CD4-positive, alpha-beta T cell (primary cell): ENCODE results near the gene LPGAT1. TPM values are rescaled to one million over a fixed set of nuclear protein-coding genes. Genes with fewer than 3 reads are reported as not detected.

Source experiments
- ATAC-seq: fragments of 200-7000 bp; cut with Tn5 transposase; one replicate; pipeline ENCODE4 v1.10.0; 2022; ENCODE audit warnings: mild to moderate bottlenecking; ENCODE audit not compliant: poor library complexity
- CTCF ChIA-PET: fragments of 350-600 bp; sonication (Branson Sonifier 250); formaldehyde crosslinking; loops from one replicate; lab custom pipeline; 2021; ENCODE audit warnings: antibody characterized with exemption, inconsistent platforms; lab: Charles Lee
- POLR2A ChIA-PET: fragments of 350-600 bp; sonication (Branson Sonifier 250); formaldehyde crosslinking; loops from one replicate; lab custom pipeline; 2021; ENCODE audit warnings: antibody characterized with exemption, inconsistent platforms; lab: Charles Lee
- DNase-seq, 14 experiments: peaks; one replicate each; pipeline ENCODE4 v3.0.0-alpha.2; 2013 to 2020; ENCODE audit warnings: mixed read lengths in 2 of 14
- H3K27ac ChIP-seq, 2 donors: one replicate each; pipeline versions ENCODE4 v1.5.1 to v1.7.0; 2013; ENCODE audit warnings: low read length in 2 of 2, low read depth in 1 of 2, mild to moderate bottlenecking in 1 of 2
- H3K27me3 ChIP-seq, 2 experiments: 1 replicate in 1 of 2; 2 replicates in 1 of 2; pipeline versions ENCODE4 v1.6.1 to v1.7.0; 2013; ENCODE audit warnings: low read length in 2 of 2, control low read depth in 1 of 2, mild to moderate bottlenecking in 1 of 2, moderate library complexity in 1 of 2; ENCODE audit not compliant: insufficient read depth in 2 of 2, control insufficient read depth in 1 of 2
- H3K36me3 ChIP-seq: one replicate; pipeline ENCODE4 v1.6.1; 2013; ENCODE audit warnings: low read length, control low read depth; ENCODE audit not compliant: insufficient read depth
- H3K4me1 ChIP-seq: one replicate; pipeline ENCODE4 v1.6.1; 2013; ENCODE audit warnings: low read length, control low read depth; ENCODE audit not compliant: insufficient read depth
- H3K4me3 ChIP-seq: one replicate; pipeline ENCODE4 v1.5.1; 2013; ENCODE audit warnings: mild to moderate bottlenecking, low read length, moderate library complexity
- H3K9me3 ChIP-seq, 2 experiments: 1 replicate in 1 of 2; 2 replicates in 1 of 2; pipeline versions ENCODE4 v1.6.1 to v1.7.0; 2013; ENCODE audit warnings: low read length in 2 of 2, mild to moderate bottlenecking in 2 of 2, control low read depth in 1 of 2, moderate library complexity in 1 of 2; ENCODE audit not compliant: control insufficient read depth in 1 of 2, insufficient read depth in 1 of 2
- H3K27ac Mint-ChIP-seq: one replicate; pipeline ENCODE4 v1.8.0; 2020; ENCODE audit warnings: mixed read lengths
- H3K27me3 Mint-ChIP-seq: one replicate; pipeline ENCODE4 v1.8.0; 2021; ENCODE audit warnings: mixed read lengths
- H3K36me3 Mint-ChIP-seq: one replicate; pipeline ENCODE4 v1.8.0; 2021; ENCODE audit warnings: low read depth, mixed read lengths
- H3K4me1 Mint-ChIP-seq: one replicate; pipeline ENCODE4 v1.8.0; 2021; ENCODE audit warnings: low read depth, mixed read lengths
- H3K4me3 Mint-ChIP-seq: one replicate; pipeline ENCODE4 v1.8.0; 2020; ENCODE audit warnings: mild to moderate bottlenecking, mixed read lengths
- H3K9me3 Mint-ChIP-seq: one replicate; pipeline ENCODE4 v1.8.0; 2020; ENCODE audit warnings: mixed read lengths
- CTCF ChIP-seq: fragments of 200-600 bp; IDR thresholded peaks from one replicate; pipeline ENCODE4 v1.8.0; 2022; ENCODE audit warnings: antibody characterized with exemption, mild to moderate bottlenecking
- intact Hi-C, 2 experiments: fragments of 100-400 bp; cut with DNase I in 1 of 2; cut with micrococcal nuclease in 1 of 2; formaldehyde crosslinking; loops; one replicate each; pipeline versions ENCODE4 v1.15.1 to v1.9.0; 2023 to 2025; cut with DNase I, micrococcal nuclease
- total RNA-seq, 174 experiments: library from RNA in 2 of 174; stranded (reverse) in 2 of 174; gene quantifications; one replicate each; pipeline ENCODE4 v1.2.3 and lab custom pipeline; 2021 to 2026

Gene LPGAT1
- total RNA-seq, 2 experiments from 2014 or later = 14.0 to 14.4 TPM

- ChIA-PET CTCF (interaction anchor here (0.6 to 2.1 kb wide), 2 partner anchors 10 to 468 kb away, joined by 3 to 9 read pairs; no protein-coding TSS in a partner anchor), POLR2A (no interaction called here)
- intact Hi-C loops = loop anchor here in 1 of 2 experiments (10.0 kb wide), 1 partner anchor 217 kb away; no protein-coding TSS in a partner anchor
- Mint-ChIP-seq H3K27me3 (no peaks in the 10 kb centered on the region), H3K27ac (no peak overlapping the region), H3K9me3 (no peaks in the 10 kb centered on the region), H3K36me3 (no peaks in the 10 kb centered on the region), H3K4me1 (no peaks in the 10 kb centered on the region), H3K4me3 (no peak overlapping the region)
- Histone ChIP-seq H3K36me3 (no peaks in the 10 kb centered on the region), H3K9me3 (no peaks in the 10 kb centered on the region), H3K27me3 (no peaks in the 10 kb centered on the region), H3K4me3 (no peak overlapping the region), H3K27ac (no peak overlapping the region), H3K4me1 (no peaks in the 10 kb centered on the region)
- no peak for TF ChIP-seq CTCF
- ATAC-seq = no peak
- DNase-seq = no peak
Measured at GRCh38 chr1:211708006-211708405, 122.6 kb downstream of the LPGAT1 start.

GRCh38 chr1:211705467-211706091 is 125.0 kb downstream of the LPGAT1 start:
- no peak overlapping the region for H3K4me3 Mint-ChIP-seq

DNA sequence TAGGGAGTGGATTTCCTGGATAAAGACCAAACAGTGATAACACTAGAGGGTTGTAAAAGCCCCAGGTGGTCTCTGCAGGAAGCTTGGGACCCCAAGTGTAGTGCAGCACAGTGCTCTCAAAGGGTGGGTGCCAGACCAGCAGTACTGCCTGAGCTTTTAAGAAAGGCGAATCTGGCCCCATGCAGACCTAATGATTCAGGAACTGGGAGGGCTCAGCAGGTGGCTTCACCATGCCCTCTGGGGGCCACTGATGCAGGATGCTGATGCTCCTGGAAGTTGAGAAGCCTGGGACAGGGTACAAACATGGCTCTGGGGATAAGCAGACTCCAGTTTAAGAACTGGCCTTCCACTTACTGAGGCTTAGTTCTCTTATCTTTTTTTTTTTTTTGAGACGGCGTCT is 126.0 kb downstream of the LPGAT1 start:
- intact Hi-C loops = loop anchor here in 1 of 2 experiments (10.0 kb wide), 1 partner anchor 220 kb away; no protein-coding TSS in a partner anchor
- no peak for DNase-seq
- Mint-ChIP-seq H3K27me3 (no peaks in the 10 kb centered on the region), H3K4me3 (no peak overlapping the region), H3K9me3 (no peaks in the 10 kb centered on the region), H3K4me1 (no peaks in the 10 kb centered on the region), H3K27ac (no peak overlapping the region), H3K36me3 (no peaks in the 10 kb centered on the region)
- H3K27me3 ChIP-seq = no peaks in the 10 kb centered on the region
- H3K4me1 ChIP-seq = no peaks in the 10 kb centered on the region
- no peaks in the 10 kb centered on the region for H3K36me3 ChIP-seq
- no peak overlapping the region for H3K4me3 ChIP-seq
- no peaks in the 10 kb centered on the region for H3K9me3 ChIP-seq
- H3K27ac ChIP-seq = no peak overlapping the region
- no peak for TF ChIP-seq CTCF
- no peak for ATAC-seq
- ChIA-PET CTCF (no interaction called here), POLR2A (no interaction called here)

More at GRCh38 chr1:211705467-211706091, 125.0 kb downstream of the LPGAT1 start:
- ATAC-seq (no peak), DNase-seq (no peak)
- Histone ChIP-seq H3K4me1 (no peaks in the 10 kb centered on the region), H3K4me3 (no peak overlapping the region), H3K27ac (no peak overlapping the region), H3K27me3 (no peaks in the 10 kb centered on the region), H3K36me3 (no peaks in the 10 kb centered on the region), H3K9me3 (no peaks in the 10 kb centered on the region)
- ChIA-PET POLR2A (no interaction called here), CTCF (no interaction called here)
- intact Hi-C loops = loop anchor here in 1 of 2 experiments (10.0 kb wide), 1 partner anchor 219 kb away; no protein-coding TSS in a partner anchor
- no peaks in the 10 kb centered on the region for H3K27me3 Mint-ChIP-seq
- H3K36me3 Mint-ChIP-seq = no peaks in the 10 kb centered on the region
- no peaks in the 10 kb centered on the region for H3K4me1 Mint-ChIP-seq
- H3K9me3 Mint-ChIP-seq = no peaks in the 10 kb centered on the region
- no peak overlapping the region for H3K27ac Mint-ChIP-seq
- no peak for TF ChIP-seq CTCF
